GM19193 (cell line): ENCODE results near the gene WDFY4.

ENCODE experiments used
- POLR2A ChIP-seq: IDR thresholded peaks from 4 replicates; pipeline ENCODE4 v1.6.1; 2011; ENCODE audit not compliant: insufficient read depth, insufficient read length; ENCODE audit errors: extremely low read depth

The WDFY4 gene

DNA sequence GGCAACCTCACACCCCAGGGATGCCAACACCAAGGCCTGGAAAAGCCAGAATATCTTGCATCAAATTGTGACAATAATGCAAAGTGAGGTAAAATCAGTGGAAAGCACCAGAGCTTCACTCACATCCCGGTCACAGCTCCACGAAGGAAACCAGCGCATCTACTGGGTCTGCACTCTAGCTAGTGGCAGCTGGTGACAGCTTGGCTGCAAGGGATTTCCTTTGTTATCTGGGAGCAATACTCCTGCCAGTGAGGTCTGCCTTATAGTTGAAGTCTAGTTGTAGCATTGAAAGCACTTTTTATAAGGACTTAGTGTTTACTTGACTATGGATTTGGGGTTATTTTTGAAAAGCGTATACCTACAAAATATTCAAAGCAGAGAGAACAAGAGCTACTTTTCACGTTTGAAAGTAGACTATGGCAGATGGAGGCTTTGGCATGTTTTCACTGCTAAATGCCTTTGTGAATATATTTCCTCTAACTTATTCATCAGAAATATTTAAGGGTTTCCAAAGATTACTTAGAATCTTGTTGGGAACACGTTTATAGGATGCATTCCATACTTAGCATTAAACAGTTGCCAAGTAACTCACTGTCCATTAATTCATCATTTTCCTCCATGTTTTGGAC lies 26.1 kb downstream of the WDFY4 start:
- no peak for TF ChIP-seq POLR2A

DNA sequence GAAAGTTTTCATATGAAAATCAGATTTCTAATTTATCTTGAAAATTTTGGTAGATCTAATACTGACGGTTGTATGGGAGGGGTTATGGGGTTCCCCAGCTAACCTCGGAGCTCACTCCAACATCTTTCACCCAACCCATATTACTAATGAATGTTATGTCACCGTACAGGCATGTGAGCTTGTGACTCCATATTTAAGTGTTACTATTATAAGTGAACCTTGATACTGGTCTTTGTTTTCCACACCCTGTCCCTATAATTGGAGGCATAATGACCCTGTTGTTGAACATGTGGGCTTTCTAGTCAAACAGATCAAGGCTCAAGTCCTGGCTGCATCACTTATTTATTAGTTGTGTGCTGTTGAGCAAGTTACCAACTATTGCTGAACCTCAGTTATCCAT lies 27.2 kb downstream of the WDFY4 start:
- no peak for TF ChIP-seq POLR2A

DNA sequence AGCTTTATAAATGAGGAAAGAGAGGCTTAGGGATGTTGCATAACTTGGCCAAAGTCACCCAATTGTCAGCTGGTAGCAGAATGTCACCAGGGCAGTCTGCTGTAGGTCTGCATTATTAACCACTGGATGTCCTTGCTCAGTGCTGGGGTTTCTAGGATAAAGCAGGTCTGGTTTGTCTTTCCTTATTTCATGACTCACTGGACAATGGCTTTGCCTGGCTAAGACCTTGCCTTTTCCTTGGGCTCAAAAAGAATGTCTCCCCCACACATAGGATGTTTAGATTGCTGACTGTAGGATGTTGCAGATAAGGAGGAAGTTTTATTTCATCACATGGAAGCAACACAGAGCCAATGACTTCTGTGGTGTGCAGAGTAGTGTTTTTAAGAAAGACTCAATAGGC lies 29.4 kb downstream of the WDFY4 start:
- no peak for TF ChIP-seq POLR2A

DNA sequence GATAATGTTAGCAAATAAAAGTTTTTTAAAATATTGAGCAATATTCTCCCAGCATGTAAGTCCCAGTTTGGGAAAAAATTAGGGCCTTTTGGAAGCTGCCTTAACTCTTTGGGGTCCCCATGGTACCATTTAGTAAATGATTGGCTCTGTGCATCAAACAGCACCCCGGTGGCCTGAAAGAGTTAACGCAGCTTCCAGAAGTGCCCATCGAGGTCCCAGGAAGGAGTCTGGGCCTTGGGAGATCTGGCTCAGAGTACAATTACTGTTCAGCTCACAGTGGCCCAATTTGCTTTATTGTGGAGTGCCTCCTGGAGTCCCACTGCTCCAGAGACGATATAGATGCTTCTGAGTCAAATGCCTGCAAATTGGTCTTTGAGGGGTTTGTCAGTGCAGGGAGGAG lies 31.7 kb downstream of the WDFY4 start:
- TF ChIP-seq POLR2A: no peak

DNA sequence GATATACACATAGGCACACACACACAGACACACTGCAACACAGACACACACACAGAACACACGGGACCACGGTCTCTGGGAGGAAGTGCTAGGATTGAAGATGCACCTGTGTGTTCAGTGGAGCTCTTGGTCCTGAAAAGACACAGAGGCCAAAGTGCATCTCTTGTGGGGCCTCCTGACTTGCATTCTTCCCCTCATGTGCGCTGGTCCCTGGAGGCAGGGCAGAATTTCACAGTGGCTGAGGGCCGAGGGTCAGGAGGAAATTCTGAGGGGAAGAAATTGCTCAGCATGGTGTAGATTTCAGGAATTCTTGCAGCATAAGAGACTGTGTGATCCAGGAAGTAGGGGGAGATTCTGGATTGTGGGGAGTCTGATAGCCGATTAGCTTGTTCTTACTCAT lies 35.9 kb downstream of the WDFY4 start:
- TF ChIP-seq POLR2A: no peak

DNA sequence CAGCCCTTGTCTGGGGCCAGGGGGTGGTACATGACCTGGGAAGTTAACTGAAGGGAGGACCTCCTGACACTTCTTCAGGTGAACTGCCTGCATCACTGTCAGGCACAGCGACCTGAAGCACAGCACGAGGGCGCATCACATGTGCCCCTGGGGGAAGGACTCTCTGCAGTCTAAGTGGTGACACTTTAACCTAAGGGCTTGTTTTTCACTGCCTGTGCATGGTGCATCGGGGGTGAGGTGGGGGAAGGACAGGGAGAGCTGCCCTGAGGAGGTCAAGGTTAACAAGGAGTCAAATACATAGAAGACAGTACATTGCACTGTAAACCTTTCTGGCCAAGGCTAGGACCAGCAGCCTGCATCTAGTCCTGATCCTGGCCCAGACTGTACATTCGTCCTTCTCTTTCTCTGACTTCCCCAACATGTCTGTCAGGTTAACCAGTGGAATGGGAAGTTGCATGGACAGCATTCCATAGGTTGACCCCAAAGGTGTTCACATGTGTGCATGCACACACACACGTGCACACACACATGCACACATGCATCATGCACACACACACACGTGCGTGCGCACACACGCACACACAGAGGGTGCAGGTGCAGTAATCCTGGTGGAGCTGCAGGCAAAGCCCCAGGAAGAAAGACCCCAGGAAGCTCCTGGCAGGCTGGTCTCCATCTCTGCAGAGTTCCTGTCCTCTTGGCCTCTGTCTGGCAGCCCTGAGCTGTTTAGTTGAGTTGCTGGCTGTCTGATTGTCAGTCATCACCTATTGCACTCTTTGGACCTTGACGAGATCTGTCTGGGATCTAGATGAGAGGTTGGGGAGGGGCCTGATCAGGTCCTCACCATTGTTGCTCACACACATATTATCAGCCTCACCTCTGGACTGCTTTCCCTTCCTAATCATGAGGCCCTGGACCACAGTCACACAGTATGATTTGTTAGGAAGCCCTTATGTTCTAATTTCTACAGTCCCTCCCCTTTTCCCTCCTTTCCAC lies 37.8 kb downstream of the WDFY4 start:
- TF ChIP-seq POLR2A: no peak

DNA sequence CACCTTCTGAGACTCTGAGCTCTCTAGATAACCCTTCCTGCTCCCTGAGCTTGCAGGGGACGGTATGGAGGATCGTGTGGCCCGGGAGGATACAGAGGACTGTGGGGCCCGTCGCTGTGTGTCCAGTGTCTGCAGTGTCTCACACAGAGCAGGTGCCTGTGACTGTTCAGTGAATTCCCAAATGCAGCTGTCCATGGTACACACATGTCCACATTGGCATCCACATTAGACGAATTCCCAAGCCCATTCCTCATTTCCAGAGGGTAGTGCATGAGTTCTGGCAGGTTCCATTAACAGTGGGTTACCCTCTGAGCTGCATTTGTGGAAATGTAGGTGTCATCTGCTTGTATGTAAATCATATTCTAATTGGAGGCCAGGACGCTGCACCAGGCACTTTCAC lies 39.5 kb downstream of the WDFY4 start:
- TF ChIP-seq POLR2A: no peak

DNA sequence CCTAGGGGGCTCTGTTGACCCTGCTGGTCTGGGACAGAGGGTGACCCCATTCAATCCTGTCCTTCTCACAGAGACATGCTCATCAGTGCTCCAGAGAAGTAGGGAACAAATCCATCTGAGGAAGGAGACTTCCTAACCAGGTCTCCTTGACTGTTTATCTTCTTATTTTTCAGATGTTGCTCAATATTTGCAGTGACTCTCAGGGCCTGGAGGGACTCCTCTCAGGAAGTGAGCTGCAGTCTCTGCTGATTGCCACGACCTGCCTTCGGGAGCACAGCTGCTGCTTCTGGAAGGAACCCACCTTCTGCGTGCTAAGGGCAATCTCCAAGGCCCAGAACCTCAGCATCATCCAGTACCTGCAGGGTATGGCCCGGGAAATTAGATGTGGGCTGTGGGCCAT lies 41.0 kb downstream of the WDFY4 start:
- TF ChIP-seq POLR2A: no peak

DNA sequence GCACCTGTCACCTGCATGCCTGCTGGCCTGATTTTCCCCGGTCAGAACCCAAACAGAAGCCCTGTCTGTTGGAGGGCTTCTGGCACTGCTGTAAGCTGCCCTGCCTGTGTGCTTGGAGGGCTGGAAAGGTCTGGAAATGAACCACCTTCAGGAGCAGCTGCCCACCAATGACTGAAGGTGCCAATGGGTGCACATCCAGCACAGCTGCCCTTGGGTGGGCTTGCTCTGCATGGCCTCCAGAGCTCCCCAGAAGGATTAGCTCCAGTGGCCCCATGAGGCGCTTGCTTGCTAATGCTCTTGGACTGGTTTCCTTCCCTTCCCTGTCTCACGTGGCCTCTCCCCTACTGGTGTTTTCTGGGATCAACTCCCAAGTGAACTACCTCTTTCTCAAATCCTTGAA lies 43.2 kb downstream of the WDFY4 start:
- no peak for TF ChIP-seq POLR2A

DNA sequence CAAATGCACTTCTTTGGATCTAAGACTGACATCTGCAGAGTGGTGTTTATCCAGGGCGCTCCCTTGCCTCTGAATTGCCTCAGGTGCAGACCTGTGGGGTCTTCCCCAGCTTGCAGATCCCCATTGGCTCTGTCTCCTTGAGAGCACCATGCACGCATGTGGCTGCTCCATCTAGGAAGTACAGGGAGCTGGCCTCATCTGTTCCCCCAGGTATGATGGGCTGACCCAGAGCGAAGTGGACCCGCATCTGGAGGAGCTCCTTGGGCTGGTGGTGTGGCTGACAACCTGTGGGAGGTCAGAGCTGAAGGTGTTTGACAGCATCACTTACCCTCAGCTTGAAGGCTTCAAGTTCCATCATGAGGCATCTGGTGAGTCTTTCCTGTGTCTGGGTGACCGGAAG lies 44.5 kb downstream of the WDFY4 start:
- no peak for TF ChIP-seq POLR2A

DNA sequence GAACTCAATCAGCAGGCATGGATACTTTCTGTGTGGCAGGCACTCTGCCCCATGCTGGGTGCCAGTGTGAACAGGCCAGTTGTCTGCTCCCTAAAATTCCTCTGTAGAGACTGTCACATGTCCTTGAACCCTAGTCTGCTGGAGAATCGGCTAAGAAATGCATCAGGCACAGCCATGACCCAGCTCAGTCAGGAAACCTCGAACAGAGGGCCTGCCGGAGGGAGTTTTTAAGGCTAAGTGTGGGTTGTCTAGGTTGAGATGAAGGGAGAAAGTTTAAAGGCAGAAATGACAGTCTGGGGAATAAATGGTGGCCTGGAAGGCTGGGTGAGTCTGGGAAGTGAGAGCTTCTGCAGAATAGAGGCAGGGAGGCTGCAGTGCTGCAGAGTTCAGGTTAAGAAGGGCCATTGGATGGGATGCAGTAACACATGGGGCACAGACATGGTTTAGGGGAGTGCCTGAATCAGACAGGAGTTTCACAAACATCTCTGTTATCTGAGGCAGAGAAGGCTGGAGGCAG lies 45.3 kb downstream of the WDFY4 start:
- no peak for TF ChIP-seq POLR2A

DNA sequence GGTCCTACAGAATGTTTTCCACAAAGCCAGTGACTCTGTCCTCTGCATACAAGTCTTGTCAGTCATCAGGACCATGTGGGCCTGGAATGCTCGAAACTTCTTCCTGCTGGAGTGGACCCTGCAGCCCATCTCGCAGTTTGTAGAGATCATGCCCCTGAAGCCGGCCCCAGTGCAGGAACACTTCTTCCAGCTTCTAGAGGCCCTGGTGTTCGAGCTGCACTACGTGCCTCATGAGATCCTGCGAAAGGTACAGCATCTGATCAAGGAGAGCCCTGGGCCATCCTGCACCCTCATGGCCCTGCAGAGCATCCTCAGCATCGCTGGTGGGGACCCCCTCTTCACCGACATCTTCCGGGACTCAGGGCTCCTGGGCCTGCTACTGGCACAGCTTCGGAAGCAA lies 46.5 kb downstream of the WDFY4 start:
- no peak for TF ChIP-seq POLR2A

DNA sequence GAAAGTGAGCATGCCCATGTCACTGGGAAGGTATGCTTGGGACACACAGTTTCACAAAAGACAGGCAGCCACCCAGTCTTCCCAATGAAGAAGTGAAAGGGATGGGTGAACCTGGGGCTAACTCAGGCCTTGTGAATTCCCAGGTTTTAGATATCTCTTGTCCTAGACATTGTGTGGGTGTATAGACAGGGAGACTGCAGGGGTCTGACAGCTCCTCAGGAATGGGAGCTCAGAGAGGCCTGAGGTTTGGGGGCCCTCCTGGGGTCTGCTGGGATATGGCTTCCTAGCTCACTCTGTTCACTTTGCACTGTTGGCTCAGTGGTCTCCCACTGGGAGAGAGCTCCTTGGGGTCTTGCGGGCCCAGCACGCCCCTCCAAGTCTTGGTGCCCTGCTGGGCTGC lies 47.0 kb downstream of the WDFY4 start:
- TF ChIP-seq POLR2A: no peak

DNA sequence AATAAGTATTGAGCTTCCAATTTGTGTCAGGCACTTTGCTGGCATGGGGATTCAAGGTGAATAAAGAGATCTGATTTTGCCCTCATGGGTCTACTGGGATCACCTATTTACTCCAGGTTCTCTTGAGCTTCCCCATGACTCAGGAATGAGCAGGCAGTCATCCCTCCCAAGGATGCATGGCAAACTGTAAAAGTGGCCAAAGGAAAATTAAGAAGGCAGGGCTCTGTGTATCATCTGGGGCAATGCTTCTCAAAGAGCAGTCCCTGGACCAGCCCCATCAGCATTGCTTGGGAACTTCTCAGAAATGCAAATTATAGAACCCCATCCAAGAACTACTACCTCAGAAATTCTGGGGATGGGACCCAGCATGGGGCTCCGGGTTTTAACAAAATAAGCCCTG lies 48.7 kb downstream of the WDFY4 start:
- no peak for TF ChIP-seq POLR2A

DNA sequence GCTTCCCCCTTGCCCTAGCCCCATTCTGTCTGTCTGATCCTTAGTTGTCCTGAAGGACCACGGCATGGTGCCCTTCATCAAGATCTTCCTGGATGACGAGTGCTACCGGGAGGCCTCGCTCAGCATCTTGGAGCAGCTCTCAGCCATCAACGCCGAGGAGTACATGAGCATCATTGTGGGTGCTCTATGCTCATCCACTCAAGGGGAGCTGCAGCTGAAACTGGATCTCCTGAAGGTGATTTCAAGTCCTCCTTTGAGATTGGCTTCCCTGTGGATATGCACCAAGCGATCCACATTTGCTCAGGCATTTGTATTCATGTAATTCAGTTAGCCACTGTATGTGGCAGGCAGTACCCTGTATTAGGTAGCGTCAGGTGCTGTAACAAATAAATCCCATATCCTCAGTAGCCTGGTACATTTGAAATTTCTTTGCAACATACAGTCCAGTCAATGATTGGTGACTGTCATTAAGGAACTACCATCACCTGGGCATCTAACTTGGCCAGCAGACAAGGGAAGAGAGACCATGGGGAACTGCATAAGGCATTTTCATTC lies 51.2 kb downstream of the WDFY4 start:
- no peak for TF ChIP-seq POLR2A

DNA sequence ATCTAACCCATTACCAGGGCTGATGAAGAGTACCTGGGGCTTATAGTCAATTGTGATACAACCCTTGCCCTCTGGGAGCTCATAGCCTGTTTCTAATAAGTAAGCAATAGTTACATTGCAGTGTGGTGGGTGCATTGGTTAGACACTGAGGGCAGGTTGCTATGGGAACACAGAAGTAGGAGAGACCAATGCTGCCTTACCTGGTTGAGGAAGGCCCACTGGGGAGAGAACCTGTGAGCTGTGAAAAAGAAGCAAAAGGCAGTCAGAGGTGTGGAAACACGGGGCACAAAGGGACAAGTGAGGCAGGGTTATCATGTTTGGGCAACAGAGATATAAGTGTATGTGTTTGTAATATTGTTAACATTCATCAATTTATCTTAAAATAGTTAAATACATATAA lies 51.9 kb downstream of the WDFY4 start:
- no peak for TF ChIP-seq POLR2A
